ENCODE data around the gene KCNH8. TPM values are rescaled to one million over a fixed set of nuclear protein-coding genes. Genes with fewer than 3 reads are reported as not detected.

Gene KCNH8
- total RNA-seq, 1 donor from 2014 or later = not detected

DNA sequence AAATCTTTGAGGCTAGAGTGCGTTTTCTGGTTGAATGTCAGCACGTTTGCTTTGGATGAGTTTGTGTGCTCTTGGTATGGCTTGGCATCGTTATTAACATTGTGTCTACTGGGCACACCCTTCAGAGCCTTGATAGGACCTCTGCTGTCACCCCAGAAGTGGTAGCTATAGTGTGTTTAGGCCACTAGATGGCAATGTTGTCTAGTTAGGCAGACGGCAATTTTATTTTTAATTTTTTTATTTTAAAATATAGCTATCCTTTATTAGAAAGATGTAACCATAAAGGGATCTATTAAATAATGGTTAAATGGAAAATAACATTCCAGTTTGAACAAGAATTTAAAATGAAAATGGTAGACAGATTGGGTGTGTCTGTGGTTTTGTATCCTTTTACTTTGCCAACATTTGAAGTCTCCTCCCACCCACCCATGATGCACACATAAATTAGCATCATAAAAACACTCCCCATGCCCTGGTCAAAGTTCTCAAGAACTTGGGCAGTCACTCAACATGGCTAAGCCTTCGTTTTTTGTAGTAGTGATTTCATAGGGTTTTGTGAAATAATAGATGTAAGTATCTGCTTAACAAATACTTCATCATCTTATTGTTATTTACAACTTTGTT is 200.7 kb downstream of the KCNH8 start:
- H3K4me3 Mint-ChIP-seq (ENCODE audit: low read depth) = no peak overlapping the region
- H3K27me3 Mint-ChIP-seq (ENCODE audit: low read depth) = peaks cover 7% of the 10 kb centered on the region
- peaks cover 4% of the 10 kb centered on the region for H3K4me1 Mint-ChIP-seq (ENCODE audit: low read depth)
- no peak overlapping the region for H3K27ac Mint-ChIP-seq
- H3K9me3 Mint-ChIP-seq = no peaks in the 10 kb centered on the region
- H3K36me3 Mint-ChIP-seq (ENCODE audit: low read depth) = no peaks in the 10 kb centered on the region
- no peak for DNase-seq (ENCODE audit: low spot score)
- intact Hi-C loops (cut with micrococcal nuclease) = loop anchor here (2.0 kb wide), 2 partner anchors 194 to 518 kb away; no protein-coding TSS in a partner anchor

- Mint-ChIP-seq H3K27me3 (ENCODE audit: low read depth) (no peaks in the 10 kb centered on the region), H3K4me3 (ENCODE audit: low read depth) (no peak overlapping the region), H3K27ac (no peak overlapping the region), H3K9me3 (no peaks in the 10 kb centered on the region), H3K36me3 (ENCODE audit: low read depth) (no peaks in the 10 kb centered on the region), H3K4me1 (ENCODE audit: low read depth) (no peaks in the 10 kb centered on the region)
- intact Hi-C loops (cut with micrococcal nuclease) = no loop called here
- no peak for DNase-seq (ENCODE audit: low spot score)
Measured at GRCh38 chr3:19357947-19358346, 209.6 kb downstream of the KCNH8 start.

- H3K27ac Mint-ChIP-seq = no peak overlapping the region
- DNase-seq (ENCODE audit: low spot score) = no peak
- no peaks in the 10 kb centered on the region for H3K27me3 Mint-ChIP-seq (ENCODE audit: low read depth)
- intact Hi-C loops (cut with micrococcal nuclease) = no loop called here
- no peak overlapping the region for H3K4me3 Mint-ChIP-seq (ENCODE audit: low read depth)
- H3K9me3 Mint-ChIP-seq = no peaks in the 10 kb centered on the region
- no peaks in the 10 kb centered on the region for H3K4me1 Mint-ChIP-seq (ENCODE audit: low read depth)
- H3K36me3 Mint-ChIP-seq (ENCODE audit: low read depth) = no peaks in the 10 kb centered on the region
Measured at GRCh38 chr3:19363071-19363470, 214.8 kb downstream of the KCNH8 start.

DNA sequence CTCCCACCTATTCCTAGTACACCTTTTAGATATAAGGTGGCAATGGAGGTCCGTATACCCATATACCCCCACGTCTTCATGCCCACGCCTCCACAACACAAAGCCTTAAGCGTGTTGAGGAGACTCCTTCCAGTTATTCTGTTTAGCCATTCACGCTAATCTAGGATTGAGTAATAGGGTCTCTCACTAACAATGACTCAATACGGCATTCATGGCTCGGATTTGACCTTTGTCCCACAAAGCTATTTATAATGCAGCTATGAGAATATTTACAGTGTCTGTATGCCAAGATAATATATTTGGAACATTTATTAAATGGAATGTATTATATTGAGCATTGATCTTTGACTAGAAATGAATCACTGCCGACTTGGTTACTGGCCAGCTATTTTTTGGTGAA is 215.8 kb downstream of the KCNH8 start:
- Mint-ChIP-seq H3K36me3 (ENCODE audit: low read depth) (no peaks in the 10 kb centered on the region), H3K9me3 (no peaks in the 10 kb centered on the region), H3K4me3 (ENCODE audit: low read depth) (no peak overlapping the region), H3K4me1 (ENCODE audit: low read depth) (no peaks in the 10 kb centered on the region), H3K27ac (no peak overlapping the region), H3K27me3 (ENCODE audit: low read depth) (no peaks in the 10 kb centered on the region)
- no peak for DNase-seq (ENCODE audit: low spot score)
- intact Hi-C loops (cut with micrococcal nuclease) = no loop called here

GRCh38 chr3:19365471-19365870 is 217.2 kb downstream of the KCNH8 start:
- Mint-ChIP-seq H3K4me1 (ENCODE audit: low read depth) (no peaks in the 10 kb centered on the region), H3K27me3 (ENCODE audit: low read depth) (no peaks in the 10 kb centered on the region), H3K27ac (no peak overlapping the region), H3K9me3 (no peaks in the 10 kb centered on the region), H3K36me3 (ENCODE audit: low read depth) (no peaks in the 10 kb centered on the region), H3K4me3 (ENCODE audit: low read depth) (no peak overlapping the region)
- DNase-seq (ENCODE audit: low spot score) = no peak
- intact Hi-C loops (cut with micrococcal nuclease) = no loop called here

DNA sequence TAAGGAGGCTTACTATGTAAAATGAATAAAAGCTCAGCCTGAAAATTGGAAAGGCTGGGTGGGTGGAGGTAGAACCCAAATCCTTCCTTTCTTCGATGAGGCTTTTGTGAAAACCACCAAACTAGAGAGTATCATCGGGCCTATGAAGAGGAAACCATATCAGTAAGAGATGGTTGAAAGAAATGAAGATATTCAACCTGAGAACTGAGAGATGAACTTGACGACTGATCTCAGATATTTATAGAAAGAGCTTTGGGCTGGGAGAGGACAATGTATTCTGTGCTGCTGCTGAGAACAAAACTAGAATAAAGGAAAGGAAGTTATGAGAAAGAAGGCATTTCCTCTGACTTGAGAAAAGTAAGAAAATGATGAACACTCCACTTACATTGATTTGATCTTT is 236.6 kb downstream of the KCNH8 start:
- intact Hi-C loops (cut with micrococcal nuclease) = no loop called here
- no peak for DNase-seq (ENCODE audit: low spot score)
- H3K36me3 Mint-ChIP-seq (ENCODE audit: low read depth) = no peaks in the 10 kb centered on the region
- no peak overlapping the region for H3K4me3 Mint-ChIP-seq (ENCODE audit: low read depth)
- H3K4me1 Mint-ChIP-seq (ENCODE audit: low read depth) = no peaks in the 10 kb centered on the region
- no peaks in the 10 kb centered on the region for H3K27me3 Mint-ChIP-seq (ENCODE audit: low read depth)
- H3K27ac Mint-ChIP-seq = no peak overlapping the region
- no peaks in the 10 kb centered on the region for H3K9me3 Mint-ChIP-seq

DNA sequence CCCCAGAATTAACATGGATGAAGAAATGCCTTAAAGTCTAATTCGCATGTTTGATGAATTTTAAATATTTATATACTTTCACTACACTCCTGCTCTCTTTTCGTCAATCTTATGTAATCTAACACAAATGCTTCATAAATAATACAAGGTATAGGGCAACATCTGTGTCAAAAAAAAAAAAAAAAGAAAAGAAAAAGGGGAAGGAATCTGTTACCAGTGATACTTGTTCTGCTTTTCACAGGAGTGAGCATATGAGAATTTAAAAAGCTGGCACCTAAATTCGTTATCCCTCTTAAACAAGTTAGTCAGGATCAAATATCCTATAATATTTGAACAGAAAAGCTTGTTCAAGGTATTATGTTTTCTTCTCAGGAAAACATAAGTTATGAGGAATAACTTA is 243.8 kb downstream of the KCNH8 start:
- H3K27me3 Mint-ChIP-seq (ENCODE audit: low read depth) = no peaks in the 10 kb centered on the region
- DNase-seq (ENCODE audit: low spot score) = no peak
- intact Hi-C loops (cut with micrococcal nuclease) = no loop called here
- no peak overlapping the region for H3K27ac Mint-ChIP-seq
- no peak overlapping the region for H3K4me3 Mint-ChIP-seq (ENCODE audit: low read depth)
- H3K4me1 Mint-ChIP-seq (ENCODE audit: low read depth) = no peaks in the 10 kb centered on the region
- H3K9me3 Mint-ChIP-seq = no peaks in the 10 kb centered on the region
- no peaks in the 10 kb centered on the region for H3K36me3 Mint-ChIP-seq (ENCODE audit: low read depth)

DNA sequence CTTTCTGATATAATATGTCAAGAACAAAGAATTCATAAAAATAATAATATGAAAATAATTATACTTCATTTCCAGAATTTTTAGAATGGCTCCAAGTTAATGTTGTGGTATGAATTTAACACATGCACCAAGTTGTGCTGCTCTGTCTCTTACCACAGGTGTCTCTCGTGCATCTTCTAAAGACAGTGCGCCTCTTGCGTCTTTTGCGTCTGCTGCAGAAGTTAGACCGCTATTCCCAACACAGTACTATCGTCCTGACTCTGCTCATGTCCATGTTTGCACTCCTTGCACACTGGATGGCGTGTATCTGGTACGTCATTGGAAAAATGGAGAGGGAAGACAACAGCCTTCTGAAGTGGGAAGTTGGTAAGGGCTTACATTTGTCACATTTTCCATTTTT is 246.6 kb downstream of the KCNH8 start:
- no peaks in the 10 kb centered on the region for H3K36me3 Mint-ChIP-seq (ENCODE audit: low read depth)
- H3K9me3 Mint-ChIP-seq = no peaks in the 10 kb centered on the region
- no peak overlapping the region for H3K27ac Mint-ChIP-seq
- no peaks in the 10 kb centered on the region for H3K4me1 Mint-ChIP-seq (ENCODE audit: low read depth)
- intact Hi-C loops (cut with micrococcal nuclease) = no loop called here
- no peaks in the 10 kb centered on the region for H3K27me3 Mint-ChIP-seq (ENCODE audit: low read depth)
- no peak overlapping the region for H3K4me3 Mint-ChIP-seq (ENCODE audit: low read depth)
- DNase-seq (ENCODE audit: low spot score) = no peak

GRCh38 chr3:19396726-19397125 is 248.4 kb downstream of the KCNH8 start:
- H3K4me3 Mint-ChIP-seq (ENCODE audit: low read depth) = no peak overlapping the region
- intact Hi-C loops (cut with micrococcal nuclease) = no loop called here
- H3K27ac Mint-ChIP-seq = no peak overlapping the region
- H3K27me3 Mint-ChIP-seq (ENCODE audit: low read depth) = no peaks in the 10 kb centered on the region
- DNase-seq (ENCODE audit: low spot score) = no peak
- no peaks in the 10 kb centered on the region for H3K36me3 Mint-ChIP-seq (ENCODE audit: low read depth)
- no peaks in the 10 kb centered on the region for H3K9me3 Mint-ChIP-seq
- H3K4me1 Mint-ChIP-seq (ENCODE audit: low read depth) = no peaks in the 10 kb centered on the region

DNA sequence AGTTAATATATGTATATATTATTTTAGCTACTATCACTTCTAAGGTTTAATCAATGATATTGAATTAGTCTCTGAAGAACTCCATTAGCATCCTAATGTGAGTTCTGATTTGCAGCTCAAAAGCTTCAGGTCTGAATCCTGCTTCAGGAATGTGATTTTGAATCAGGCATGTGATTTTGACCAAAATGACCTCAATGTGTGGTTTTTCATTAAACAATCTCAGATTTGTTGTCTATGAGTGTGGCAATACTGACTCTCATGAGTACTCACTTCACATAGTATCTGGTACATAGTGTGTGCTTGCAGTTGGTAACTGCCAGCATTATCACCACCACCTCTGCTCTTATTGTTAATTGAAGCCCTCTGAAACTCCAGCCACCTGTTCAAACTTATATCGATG is 251.0 kb downstream of the KCNH8 start:
- no peak for DNase-seq (ENCODE audit: low spot score)
- no peaks in the 10 kb centered on the region for H3K27me3 Mint-ChIP-seq (ENCODE audit: low read depth)
- no peak overlapping the region for H3K4me3 Mint-ChIP-seq (ENCODE audit: low read depth)
- H3K9me3 Mint-ChIP-seq = no peaks in the 10 kb centered on the region
- intact Hi-C loops (cut with micrococcal nuclease) = no loop called here
- H3K36me3 Mint-ChIP-seq (ENCODE audit: low read depth) = no peaks in the 10 kb centered on the region
- H3K4me1 Mint-ChIP-seq (ENCODE audit: low read depth) = no peaks in the 10 kb centered on the region
- H3K27ac Mint-ChIP-seq = no peak overlapping the region

DNA sequence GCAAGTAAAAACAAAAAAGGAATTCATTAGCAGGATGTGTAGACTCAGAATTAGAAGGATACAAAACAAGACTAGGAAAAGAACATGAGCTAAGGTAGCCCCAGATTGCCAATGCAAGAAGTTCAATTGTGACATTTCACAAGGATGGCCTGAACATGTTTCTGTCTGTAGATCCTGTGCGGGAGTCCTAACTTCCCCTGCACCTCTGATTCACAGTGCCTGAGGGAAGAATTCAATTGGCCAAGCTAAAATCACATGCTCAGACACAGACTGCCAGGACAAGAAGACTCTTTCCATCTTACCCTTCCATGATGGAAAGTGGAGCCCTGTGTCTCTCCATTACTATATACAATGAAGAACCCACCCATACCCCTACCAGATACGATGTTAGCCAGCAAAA is 251.5 kb downstream of the KCNH8 start:
- Mint-ChIP-seq H3K4me3 (ENCODE audit: low read depth) (no peak overlapping the region), H3K9me3 (no peaks in the 10 kb centered on the region), H3K36me3 (ENCODE audit: low read depth) (no peaks in the 10 kb centered on the region), H3K27ac (no peak overlapping the region), H3K27me3 (ENCODE audit: low read depth) (no peaks in the 10 kb centered on the region), H3K4me1 (ENCODE audit: low read depth) (no peaks in the 10 kb centered on the region)
- no peak for DNase-seq (ENCODE audit: low spot score)
- intact Hi-C loops (cut with micrococcal nuclease) = no loop called here

GRCh38 chr3:19420159-19420558 is 271.8 kb downstream of the KCNH8 start:
- Mint-ChIP-seq H3K27me3 (ENCODE audit: low read depth) (no peaks in the 10 kb centered on the region), H3K36me3 (ENCODE audit: low read depth) (no peaks in the 10 kb centered on the region), H3K27ac (no peak overlapping the region), H3K4me3 (ENCODE audit: low read depth) (no peak overlapping the region), H3K4me1 (ENCODE audit: low read depth) (no peaks in the 10 kb centered on the region), H3K9me3 (no peaks in the 10 kb centered on the region)
- intact Hi-C loops (cut with micrococcal nuclease) = no loop called here
- no peak for DNase-seq (ENCODE audit: low spot score)

- no peak for DNase-seq (ENCODE audit: low spot score)
- no peaks in the 10 kb centered on the region for H3K27me3 Mint-ChIP-seq (ENCODE audit: low read depth)
- no peak overlapping the region for H3K27ac Mint-ChIP-seq
- H3K36me3 Mint-ChIP-seq (ENCODE audit: low read depth) = no peaks in the 10 kb centered on the region
- no peak overlapping the region for H3K4me3 Mint-ChIP-seq (ENCODE audit: low read depth)
- no peaks in the 10 kb centered on the region for H3K9me3 Mint-ChIP-seq
- peaks cover 3% of the 10 kb centered on the region for H3K4me1 Mint-ChIP-seq (ENCODE audit: low read depth)
- intact Hi-C loops (cut with micrococcal nuclease) = no loop called here
Measured at GRCh38 chr3:19425825-19426224, 277.5 kb downstream of the KCNH8 start.
